ENCODE results near the gene CLIP2. TPM values are rescaled to one million over a fixed set of nuclear protein-coding genes. Genes with fewer than 3 reads are reported as not detected.
"Not testable (repeated sequence)": the region's sequence is repeated elsewhere in the genome, so short reads cannot be mapped to it uniquely, and the experiment has no call there.

The CLIP2 gene
- total RNA-seq = 55.7 and 61.8 TPM in 2 replicates

- no peak for TF ChIP-seq CTCF (IDR thresholded peaks at IDR 0.05; ENCODE audit: insufficient read depth, low read depth, low read length)
- H3K4me3 ChIP-seq (ENCODE audit: low read depth, low read length) = peak within 1 kb of the TSS; percentile 82
These were observed at the start of gene CLIP2 for GRCh38 chr7:74289018-74289658. TSS of gene CLIP2 (plus strand) at chr7:74289407. CDS start at chr7:74317547, 28,140 bp downstream.

GRCh38 chr7:74240482-74240881, 48.7 kb upstream of the CLIP2 start:
- H3K4me3 ChIP-seq (ENCODE audit: low read depth, low read length) = no peak overlapping the region
- DNase-seq (ENCODE audit: low read depth) = no peak
- TF ChIP-seq CTCF (IDR thresholded peaks at IDR 0.05; ENCODE audit: insufficient read depth, low read depth, low read length) = no peak

More at GRCh38 chr7:74289018-74289658, at the start of gene CLIP2:
- DNase-seq (ENCODE audit: low read depth) = peak; percentile 82

- no peak for TF ChIP-seq CTCF (IDR thresholded peaks at IDR 0.05; ENCODE audit: insufficient read depth, low read depth, low read length)
- no peak for DNase-seq (ENCODE audit: low read depth)
- H3K4me3 ChIP-seq (ENCODE audit: low read depth, low read length) = no peak overlapping the region
These were observed 47.1 kb upstream of the CLIP2 start for GRCh38 chr7:74242122-74242443.

- H3K4me3 ChIP-seq (ENCODE audit: low read depth, low read length) = no peak overlapping the region
- no peak for DNase-seq (ENCODE audit: low read depth)
- TF ChIP-seq CTCF (IDR thresholded peaks at IDR 0.05; ENCODE audit: insufficient read depth, low read depth, low read length) = no peak
These were observed 42.7 kb upstream of the CLIP2 start for GRCh38 chr7:74246497-74246896.

- no peak overlapping the region for H3K4me3 ChIP-seq (ENCODE audit: low read depth, low read length)
- DNase-seq (ENCODE audit: low read depth) = no peak
- no peak for TF ChIP-seq CTCF (IDR thresholded peaks at IDR 0.05; ENCODE audit: insufficient read depth, low read depth, low read length)
These were observed 41.1 kb upstream of the CLIP2 start for GRCh38 chr7:74248156-74248555.

- DNase-seq (ENCODE audit: low read depth); H3K4me3 ChIP-seq (ENCODE audit: low read depth, low read length): not testable (repeated sequence)
These were observed 40.1 kb upstream of the CLIP2 start for GRCh38 chr7:74249058-74249457.

GRCh38 chr7:74252893-74253292, 36.3 kb upstream of the CLIP2 start:
- DNase-seq (ENCODE audit: low read depth) = no peak
- no peak for TF ChIP-seq CTCF (IDR thresholded peaks at IDR 0.05; ENCODE audit: insufficient read depth, low read depth, low read length)
- H3K4me3 ChIP-seq (ENCODE audit: low read depth, low read length) = no peak overlapping the region
